Body of pancreas (tissue), 4 donors: ENCODE measurements around the gene FHAD1.

Experiments used
- POLR2A ChIP-seq, 3 donors: fragments of 450-650 bp; IDR thresholded peaks; one replicate each; pipeline ENCODE4 v1.6.1; 2016; ENCODE audit warnings: antibody characterized with exemption in 3 of 3, mild to moderate bottlenecking in 2 of 3
- TF ChIP-seq, protein P1 (sequence below), 7 experiments: fragments of 450-650 bp in 4 of 7; fragments of 200-600 bp in 3 of 7; sonication (generic) in 3 of 7; IDR thresholded peaks; one replicate each; pipeline ENCODE4 v1.5.1; 2016 to 2019; ENCODE audit warnings: antibody characterized with exemption in 7 of 7

DNA sequence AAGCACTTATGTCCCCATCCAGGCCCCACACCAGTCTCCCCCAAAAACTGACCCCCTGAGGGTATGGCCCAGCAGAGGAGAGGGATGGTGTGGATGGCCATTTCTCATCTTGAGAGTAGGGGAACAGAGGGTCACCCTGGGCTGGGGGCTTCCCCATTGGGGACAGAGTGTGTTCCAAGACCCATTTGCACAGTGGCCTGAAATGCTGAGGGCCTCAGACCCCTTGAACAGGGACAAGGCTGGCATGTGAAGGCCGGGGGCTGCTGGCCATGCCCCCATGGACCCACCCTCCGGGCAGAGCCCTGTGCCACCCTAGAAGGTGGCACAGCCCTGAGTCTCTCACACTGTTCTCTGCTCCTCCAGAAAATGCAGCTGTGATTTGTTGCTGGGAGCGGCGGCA, 199.2 kb downstream of the FHAD1 start:
- TF ChIP-seq, protein P1, sequence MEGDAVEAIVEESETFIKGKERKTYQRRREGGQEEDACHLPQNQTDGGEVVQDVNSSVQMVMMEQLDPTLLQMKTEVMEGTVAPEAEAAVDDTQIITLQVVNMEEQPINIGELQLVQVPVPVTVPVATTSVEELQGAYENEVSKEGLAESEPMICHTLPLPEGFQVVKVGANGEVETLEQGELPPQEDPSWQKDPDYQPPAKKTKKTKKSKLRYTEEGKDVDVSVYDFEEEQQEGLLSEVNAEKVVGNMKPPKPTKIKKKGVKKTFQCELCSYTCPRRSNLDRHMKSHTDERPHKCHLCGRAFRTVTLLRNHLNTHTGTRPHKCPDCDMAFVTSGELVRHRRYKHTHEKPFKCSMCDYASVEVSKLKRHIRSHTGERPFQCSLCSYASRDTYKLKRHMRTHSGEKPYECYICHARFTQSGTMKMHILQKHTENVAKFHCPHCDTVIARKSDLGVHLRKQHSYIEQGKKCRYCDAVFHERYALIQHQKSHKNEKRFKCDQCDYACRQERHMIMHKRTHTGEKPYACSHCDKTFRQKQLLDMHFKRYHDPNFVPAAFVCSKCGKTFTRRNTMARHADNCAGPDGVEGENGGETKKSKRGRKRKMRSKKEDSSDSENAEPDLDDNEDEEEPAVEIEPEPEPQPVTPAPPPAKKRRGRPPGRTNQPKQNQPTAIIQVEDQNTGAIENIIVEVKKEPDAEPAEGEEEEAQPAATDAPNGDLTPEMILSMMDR (IDR thresholded peaks at IDR 0.05), result no peak
- no peak for TF ChIP-seq POLR2A (IDR thresholded peaks at IDR 0.05)
